Omental fat pad (tissue), 4 donors: ENCODE data around the gene CTLA4. TPM values are rescaled to one million over a fixed set of nuclear protein-coding genes. Genes with fewer than 3 reads are reported as not detected.

ENCODE experiments used
- ATAC-seq: fragments of 150-250 bp; one replicate; pipeline ENCODE4 v1.9.1; 2016; ENCODE audit warnings: mild to moderate bottlenecking, moderate library complexity; ENCODE audit not compliant: low FRiP score
- DNase-seq: peaks from one replicate; pipeline ENCODE4 v3.0.0-alpha.2; 2019; ENCODE audit warnings: low spot score
- CTCF ChIP-seq, 3 donors: fragments of 450-650 bp; IDR thresholded peaks; one replicate each; pipeline ENCODE4 v1.5.1; 2016 to 2017; ENCODE audit warnings: antibody characterized with exemption in 3 of 3, mild to moderate bottlenecking in 3 of 3, moderate library complexity in 2 of 3
- total RNA-seq, 4 donors: library from RNA; depleted of rRNA; stranded (reverse); fragments of >200 nt; gene quantifications; one replicate each; pipeline ENCODE4 v1.1.0, GENCODE V29; 2016

The CTLA4 gene
- total RNA-seq, 4 donors from 2014 or later = 2.0 to 4.7 (median 2.3) TPM; not detected in 1

GRCh38 chr2:203887677-203888076 lies 20.1 kb downstream of the CTLA4 start:
- no peak for TF ChIP-seq CTCF (IDR thresholded peaks at IDR 0.05)
- DNase-seq (no peak), ATAC-seq (no peak)

GRCh38 chr2:203889542-203889941 lies 22.0 kb downstream of the CTLA4 start:
- ATAC-seq (no peak), DNase-seq (no peak)
- TF ChIP-seq CTCF (IDR thresholded peaks at IDR 0.05) = no peak

GRCh38 chr2:203889944-203890343 lies 22.4 kb downstream of the CTLA4 start:
- no peak for TF ChIP-seq CTCF (IDR thresholded peaks at IDR 0.05)
- DNase-seq = no peak
- no peak for ATAC-seq

- no peak for TF ChIP-seq CTCF (IDR thresholded peaks at IDR 0.05)
- no peak for ATAC-seq
Observed at GRCh38 chr2:203890733-203891132, 23.2 kb downstream of the CTLA4 start.

GRCh38 chr2:203891474-203891873 lies 23.9 kb downstream of the CTLA4 start:
- no peak for TF ChIP-seq CTCF (IDR thresholded peaks at IDR 0.05)
- ATAC-seq = no peak
- no peak for DNase-seq

More at GRCh38 chr2:203890733-203891132, 23.2 kb downstream of the CTLA4 start:
- DNase-seq = no peak

GRCh38 chr2:203892207-203892606 lies 24.6 kb downstream of the CTLA4 start:
- ATAC-seq (no peak), DNase-seq (no peak)
- no peak for TF ChIP-seq CTCF (IDR thresholded peaks at IDR 0.05)

GRCh38 chr2:203893401-203893800 lies 25.8 kb downstream of the CTLA4 start:
- no peak for TF ChIP-seq CTCF (IDR thresholded peaks at IDR 0.05)
- ATAC-seq (no peak), DNase-seq (no peak)
